H54 (cell line): Measurements from ENCODE around the gene KRT36.

Experiments used
- DNase-seq: peaks from one replicate; pipeline ENCODE4 v3.0.0; 2011; ENCODE audit warnings: low spot score, mixed read lengths; ENCODE audit not compliant: insufficient read length
- FAIRE-seq: peaks from 3 replicates; lab custom pipeline; 2011; peaks lifted over from hg19 to GRCh38; lab: Jason Lieb, UNC
- POLR2A ChIP-seq: IDR thresholded peaks from 2 replicates; pipeline ENCODE4 v1.6.1; 2011; ENCODE audit warnings: low read depth, mild to moderate bottlenecking, low read length

Gene KRT36

DNA sequence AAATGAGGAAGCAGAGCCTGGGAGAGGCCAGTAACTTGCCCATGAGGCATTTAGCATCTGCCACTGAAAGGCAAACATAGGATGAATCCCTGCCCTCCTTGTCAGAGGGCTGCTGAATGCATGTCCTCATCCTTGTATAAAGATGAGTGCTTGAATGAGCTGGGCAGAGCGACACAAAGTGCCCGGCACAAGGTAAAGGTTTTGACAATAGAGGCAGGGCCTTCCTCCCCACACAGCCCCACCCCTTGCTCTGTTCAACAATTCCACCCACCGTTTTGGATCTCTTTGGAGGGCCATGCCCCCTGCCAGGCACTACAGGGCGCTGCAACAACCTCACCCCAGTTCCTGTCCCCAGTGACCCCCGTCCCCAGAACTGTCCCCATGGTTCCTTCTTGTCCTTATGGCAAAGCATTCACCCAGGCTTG is 39.8 kb upstream of the KRT36 start:
- DNase-seq (no peak), FAIRE-seq (no peak)
- TF ChIP-seq POLR2A, result no peak

- no peak for TF ChIP-seq POLR2A
- DNase-seq (no peak), FAIRE-seq (no peak)
Measured at GRCh38 chr17:41528959-41529353, 39.2 kb upstream of the KRT36 start.

DNA sequence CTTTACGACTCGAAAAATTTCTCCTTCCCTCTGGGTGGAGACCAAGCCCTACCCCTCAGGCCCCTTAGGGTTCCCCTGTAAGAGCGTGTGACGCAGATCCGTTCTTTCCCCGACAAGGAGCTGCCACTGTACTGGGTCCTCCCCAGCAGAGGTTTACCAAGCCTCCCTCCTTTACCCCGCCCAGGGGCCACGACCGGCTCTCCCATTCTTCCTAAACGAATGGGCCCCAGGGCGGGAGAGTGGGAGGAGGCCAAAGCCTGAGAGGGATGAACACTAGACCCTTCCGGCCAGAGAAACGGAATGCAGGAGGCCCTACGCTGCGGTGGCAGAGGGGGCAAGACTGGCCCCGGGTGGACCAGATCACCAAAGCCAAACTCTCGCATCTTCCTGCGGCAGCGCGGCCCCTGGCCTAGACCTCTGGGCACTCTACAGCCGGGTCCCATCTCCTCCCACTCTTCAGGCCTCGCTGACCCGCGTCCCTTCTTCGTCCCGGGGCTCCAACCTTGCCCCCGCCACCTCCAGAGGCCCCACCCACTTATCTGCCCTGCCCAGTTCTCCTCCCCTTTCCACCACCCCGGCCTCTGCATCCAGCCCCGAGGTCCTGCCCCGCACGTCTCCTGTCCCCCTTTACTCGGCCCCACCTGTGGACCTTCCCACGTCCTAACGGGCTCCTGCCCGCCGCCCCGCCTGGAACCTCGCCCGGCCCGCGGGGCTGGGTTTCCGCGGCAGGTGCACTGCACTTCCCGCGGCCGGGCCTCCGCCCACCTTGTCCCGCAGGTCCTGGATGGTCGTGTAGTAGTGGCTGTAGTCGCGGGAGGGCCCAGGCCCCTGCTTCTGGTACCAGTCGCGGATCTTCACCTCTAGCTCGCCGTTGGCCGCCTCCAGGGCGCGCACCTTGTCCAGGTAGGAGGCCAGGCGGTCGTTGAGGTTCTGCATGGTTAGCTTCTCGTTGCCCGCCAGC is 37.6 kb upstream of the KRT36 start:
- DNase-seq (no peak), FAIRE-seq (no peak)
- no peak for TF ChIP-seq POLR2A

GRCh38 chr17:41524261-41524660 is 34.6 kb upstream of the KRT36 start:
- TF ChIP-seq POLR2A, result no peak
- DNase-seq, result no peak
- no peak for FAIRE-seq

- no peak for DNase-seq
- TF ChIP-seq POLR2A, result no peak
- FAIRE-seq, result no peak
Measured at GRCh38 chr17:41523787-41524186, 34.1 kb upstream of the KRT36 start.

- FAIRE-seq, result no peak
- DNase-seq, result no peak
Measured at GRCh38 chr17:41523225-41523593, 33.5 kb upstream of the KRT36 start.

DNA sequence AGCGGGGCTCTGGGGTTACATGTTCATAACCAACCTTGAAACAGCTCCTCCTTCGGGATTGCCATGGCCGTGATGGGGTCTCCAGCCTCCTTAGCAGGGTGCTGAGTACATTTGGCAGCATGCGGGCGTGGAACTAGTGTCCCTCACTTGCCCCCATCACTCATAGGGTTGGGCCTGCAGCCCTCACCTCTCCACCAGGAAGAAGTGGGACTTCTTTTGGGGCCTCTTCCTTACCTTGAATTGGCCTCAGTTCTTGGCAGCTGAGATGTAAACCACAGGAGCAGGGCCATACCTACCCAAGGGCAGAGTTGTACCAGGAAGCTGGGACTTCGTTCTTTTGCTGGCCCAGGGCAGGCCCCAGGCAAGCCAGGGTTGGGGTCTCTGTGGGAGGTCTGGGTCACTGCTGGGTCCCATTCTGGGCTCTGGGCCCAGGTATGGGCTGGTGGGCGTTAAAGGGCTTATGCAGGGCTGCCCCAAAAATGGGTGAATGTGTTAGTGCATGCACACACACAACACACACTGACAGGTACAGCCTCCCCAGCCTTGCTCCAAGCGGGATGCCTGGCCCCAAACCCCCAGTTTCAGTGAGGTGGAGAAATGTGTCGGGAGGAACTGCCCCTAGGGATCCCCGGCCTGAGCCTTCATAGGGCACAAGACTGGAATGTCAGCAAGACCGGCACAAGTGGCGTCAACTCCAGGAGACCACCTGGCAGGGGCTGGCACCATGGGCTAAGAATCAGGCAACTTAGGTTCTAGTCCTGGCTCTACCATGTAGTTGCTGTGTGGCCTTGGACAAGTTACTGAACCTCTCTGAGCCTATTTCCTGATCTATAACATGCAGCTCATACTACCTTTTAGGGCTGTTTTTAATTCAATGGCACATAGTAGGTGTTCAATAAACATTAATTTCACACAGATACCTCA is 32.9 kb upstream of the KRT36 start:
- DNase-seq, result no peak
- TF ChIP-seq POLR2A, result no peak
- no peak for FAIRE-seq

More at GRCh38 chr17:41523225-41523593, 33.5 kb upstream of the KRT36 start:
- no peak for TF ChIP-seq POLR2A

DNA sequence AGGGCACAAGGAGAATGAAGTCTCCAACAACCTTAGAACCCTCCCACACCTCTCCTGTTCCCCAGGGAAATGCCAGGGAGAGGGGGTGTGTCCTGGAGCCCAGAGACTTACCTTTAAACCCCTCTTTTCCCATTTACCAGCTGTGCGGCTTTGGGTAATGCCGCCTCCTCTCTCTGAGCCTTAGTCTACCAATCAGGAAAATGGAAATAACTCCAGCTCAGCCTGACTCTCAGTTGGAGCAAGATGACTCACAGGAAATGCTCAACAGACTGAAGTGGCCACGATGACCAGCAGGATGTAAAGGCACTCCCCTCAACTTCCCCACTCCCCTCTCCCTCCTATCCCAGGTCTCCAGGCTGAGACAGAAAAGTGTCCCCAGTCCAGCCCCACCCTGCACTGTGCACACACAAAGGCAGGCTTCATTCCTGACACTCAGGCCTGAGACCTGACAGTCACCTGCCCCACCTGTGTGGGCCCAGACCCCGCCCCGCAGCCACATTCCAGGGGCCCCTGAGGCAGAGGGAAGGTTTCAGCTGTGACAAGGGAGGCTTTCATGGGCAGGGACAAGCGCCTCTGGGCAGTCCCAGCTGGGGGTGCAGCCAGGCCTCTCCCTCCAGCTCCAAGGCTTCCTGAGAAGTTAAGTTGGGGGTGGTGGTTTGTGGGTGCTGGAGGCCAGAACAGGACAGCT is 32.0 kb upstream of the KRT36 start:
- DNase-seq (peak; percentile 88), FAIRE-seq (no peak)
- TF ChIP-seq POLR2A, result peak; percentile 44; the same call in 1 of the 2 replicates

GRCh38 chr17:41520821-41521521 is 31.3 kb upstream of the KRT36 start:
- no peak for FAIRE-seq
- DNase-seq, result no peak

DNA sequence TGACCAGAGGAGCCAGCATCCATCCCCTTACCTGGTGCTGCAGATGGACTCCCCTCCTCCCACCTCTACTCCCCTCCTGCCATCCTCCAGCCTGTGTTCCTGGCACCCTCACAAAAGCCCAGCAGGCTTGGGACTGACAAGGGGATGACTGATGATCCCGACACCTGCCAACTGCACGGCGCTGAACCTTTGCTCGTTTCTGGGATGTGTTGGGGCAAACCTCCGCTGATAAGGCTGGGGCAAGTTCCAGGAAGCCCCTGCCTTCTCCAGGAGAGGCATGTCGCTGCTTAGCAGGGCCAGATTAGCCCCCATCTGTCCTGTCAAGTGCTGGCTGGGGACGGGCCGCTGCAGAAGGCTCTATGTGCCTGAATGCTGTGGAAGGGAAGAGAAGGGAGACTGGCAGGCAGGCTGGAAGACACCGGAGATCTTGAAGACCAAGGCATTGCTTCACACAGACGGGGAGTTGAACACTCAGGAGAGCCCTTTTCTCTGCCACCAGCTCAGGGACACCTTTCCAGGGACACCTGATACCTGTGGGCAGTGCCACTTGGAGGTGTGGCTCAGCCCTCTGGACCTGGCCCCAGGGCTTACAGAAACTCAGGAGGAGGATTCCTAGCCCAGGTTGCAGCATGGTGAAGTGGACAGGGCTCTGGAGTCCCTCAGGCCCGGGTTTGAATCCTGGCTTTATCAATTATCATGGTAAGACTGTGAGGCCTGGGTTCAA is 30.0 kb upstream of the KRT36 start:
- TF ChIP-seq POLR2A, result no peak
- DNase-seq (no peak), FAIRE-seq (no peak)

More at GRCh38 chr17:41520821-41521521, 31.3 kb upstream of the KRT36 start:
- no peak for TF ChIP-seq POLR2A

- no peak for TF ChIP-seq POLR2A
- FAIRE-seq (no peak), DNase-seq (no peak)
Measured at GRCh38 chr17:41518789-41519449, 29.2 kb upstream of the KRT36 start, which contains the start of gene KRT15. Gene KRT15, minus strand, starts transcription at chr17:41518890. Its CDS starts 63 bp downstream, at chr17:41518827.

GRCh38 chr17:41518031-41518430 is 28.3 kb upstream of the KRT36 start:
- no peak for FAIRE-seq
- no peak for TF ChIP-seq POLR2A
- DNase-seq, result no peak
